Measurements from ENCODE around the gene CDC37L1.
"Not testable (repeated sequence)": the region's sequence is repeated elsewhere in the genome, so short reads cannot be mapped to it uniquely, and the experiment has no call there.

Gene CDC37L1

DNA sequence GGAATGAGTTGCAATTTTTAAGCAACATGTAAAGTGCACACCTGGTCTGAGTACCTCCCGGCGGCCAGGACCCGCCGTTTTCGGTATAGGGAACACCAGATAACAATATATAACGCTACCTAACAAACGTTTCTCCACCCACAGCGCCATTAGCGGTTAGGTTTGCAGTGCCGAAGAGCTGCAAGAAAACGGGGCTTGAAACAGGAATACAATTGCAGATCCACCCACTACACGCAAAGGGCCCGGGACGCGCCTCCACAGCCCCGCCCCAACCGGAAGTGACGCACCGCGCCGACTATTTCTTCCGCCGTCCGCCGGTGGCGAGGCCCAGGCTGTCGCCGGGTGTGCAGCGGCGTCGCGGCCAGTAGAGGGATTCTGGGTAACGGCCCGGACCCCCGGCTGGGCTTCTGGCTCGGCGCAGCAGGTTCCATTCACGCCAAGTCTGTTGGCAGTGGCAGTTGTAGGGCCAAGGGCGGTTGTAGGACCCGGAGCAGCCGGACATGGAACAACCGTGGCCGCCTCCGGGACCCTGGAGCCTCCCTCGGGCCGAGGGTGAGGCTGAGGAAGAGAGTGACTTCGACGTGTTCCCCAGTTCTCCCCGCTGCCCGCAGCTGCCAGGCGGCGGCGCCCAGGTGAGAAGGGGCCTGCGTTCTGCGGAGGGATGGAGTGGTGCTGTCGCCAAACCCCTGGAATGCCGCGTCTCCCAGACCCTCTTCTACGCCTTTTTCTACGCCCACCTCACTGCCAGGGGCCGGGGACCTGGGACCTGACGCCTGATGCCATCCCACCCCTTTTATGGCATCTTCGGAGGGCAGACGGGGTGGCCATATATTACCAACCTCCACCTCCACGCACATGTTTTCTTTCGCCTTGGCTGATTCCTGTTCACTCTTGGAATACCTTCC, at the start of gene CDC37L1:
Gene CDC37L1, plus strand, starts transcription at position 302 of the 905 bp plus-strand sequence. Its CDS starts 199 bp downstream, at position 501.
- peak; percentile 93 for DNase-seq

DNA sequence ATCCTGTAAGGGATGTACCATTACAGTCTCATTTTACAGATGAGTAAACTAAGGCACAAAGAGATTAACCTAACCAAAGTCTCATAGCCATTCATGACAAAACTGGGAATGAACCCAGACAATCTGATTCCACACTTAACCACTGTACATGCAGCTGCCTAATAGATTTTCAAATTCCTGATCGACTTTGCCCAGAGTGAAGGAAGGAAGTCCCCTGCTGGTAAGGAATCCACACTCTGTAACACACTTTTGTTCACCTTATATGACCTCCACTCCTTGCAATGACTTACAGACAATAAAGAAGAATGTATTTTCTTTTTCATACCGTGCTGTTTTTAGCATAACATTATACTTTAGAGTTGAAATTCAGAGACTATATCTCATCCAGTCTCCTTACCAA, 48.5 kb upstream of the CDC37L1 start:
- no peak for DNase-seq

DNA sequence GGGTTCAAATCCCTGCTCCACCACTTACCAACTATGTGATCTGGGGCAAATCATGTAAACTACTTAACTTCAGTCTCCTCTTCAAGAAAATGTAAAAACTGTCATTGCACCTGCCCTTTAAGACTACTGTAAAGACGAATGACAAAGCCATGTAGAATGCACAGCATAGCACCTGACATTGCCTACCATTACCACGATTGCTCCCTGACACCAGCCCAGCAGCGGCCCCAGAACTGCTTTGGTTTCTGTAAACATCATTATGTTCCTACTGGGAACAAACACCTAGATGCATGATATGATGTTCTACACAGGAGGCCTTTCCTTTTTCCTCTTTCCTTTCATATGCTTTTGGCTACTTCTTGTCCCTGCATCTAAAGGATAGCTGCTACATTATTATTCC, 40.4 kb upstream of the CDC37L1 start:
- DNase-seq = no peak

DNA sequence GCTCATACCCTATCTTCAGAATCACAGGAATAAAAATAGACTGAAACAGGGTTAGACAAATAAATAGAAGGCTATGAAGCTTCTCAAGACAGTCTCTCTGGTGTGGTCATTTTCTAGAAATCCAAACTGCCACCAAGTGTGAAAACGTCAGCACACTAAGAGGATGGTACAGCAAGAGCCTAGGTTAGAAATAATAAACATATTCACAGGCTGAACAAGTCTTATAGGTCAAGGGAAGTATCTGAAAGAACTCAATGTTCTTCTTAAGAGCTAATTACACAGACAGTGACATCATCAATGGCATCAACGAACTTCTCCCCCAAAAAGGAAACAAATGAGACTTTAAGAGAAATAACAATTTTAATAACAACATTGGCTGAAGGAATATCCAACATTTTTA, 39.9 kb upstream of the CDC37L1 start:
- DNase-seq = no peak

DNA sequence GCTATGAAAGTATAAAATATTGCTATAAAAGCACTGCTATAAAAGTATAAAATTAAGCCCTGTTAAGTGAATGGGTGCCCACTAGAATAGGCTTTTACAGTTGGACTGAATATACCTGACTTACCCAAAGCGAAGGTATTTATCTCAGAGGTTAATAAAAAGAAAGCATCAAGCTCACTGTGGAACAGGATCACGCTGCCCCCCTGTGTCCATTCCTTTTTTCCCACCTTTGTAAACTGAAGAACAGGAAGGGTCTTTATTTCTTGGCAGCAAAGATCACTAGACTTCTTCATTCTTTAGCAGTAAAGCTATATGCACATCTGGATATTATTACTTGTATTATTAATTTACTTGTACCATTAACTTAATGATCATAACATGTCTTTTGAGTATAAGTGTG, 39.3 kb upstream of the CDC37L1 start:
- peak; percentile 13 for DNase-seq

DNA sequence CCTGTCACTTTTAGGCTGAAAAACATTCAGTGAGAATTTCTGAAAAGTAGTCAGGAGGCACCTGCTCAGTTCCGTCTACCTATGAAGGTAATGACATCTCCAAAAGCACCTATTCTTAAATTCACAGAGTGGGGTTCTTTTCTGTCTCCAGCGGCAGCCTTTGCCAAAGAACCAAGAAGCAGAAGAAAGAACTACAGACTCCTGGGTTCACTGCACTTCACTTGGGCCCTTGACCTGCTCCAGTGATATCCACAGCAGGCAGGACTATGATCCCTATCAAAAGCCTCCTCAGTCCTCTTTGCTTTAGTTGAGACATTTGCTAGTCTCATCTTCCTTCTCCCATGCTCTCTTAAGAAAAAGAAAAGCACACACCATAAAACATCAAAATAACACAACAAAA, 37.0 kb upstream of the CDC37L1 start:
- DNase-seq = no peak

DNA sequence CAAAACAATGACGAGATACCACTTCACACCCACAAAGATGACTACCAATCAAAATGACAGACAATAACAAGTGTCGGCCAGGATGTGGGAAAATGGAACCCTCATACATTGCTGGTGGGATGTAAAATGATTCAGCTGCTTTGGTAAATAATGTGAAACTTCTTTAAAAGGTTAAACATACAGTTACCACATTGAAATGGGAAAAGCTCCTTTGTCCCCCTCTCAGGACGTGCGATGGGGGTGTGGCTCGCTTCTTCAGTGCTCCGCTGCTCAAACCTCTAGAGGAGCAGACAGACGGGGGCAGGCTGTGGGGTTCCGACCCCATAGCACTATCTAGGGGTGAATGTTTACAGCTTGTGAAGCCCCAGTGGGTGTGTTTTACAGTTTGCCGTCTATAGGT, 25.3 kb upstream of the CDC37L1 start:
- DNase-seq = no peak

DNA sequence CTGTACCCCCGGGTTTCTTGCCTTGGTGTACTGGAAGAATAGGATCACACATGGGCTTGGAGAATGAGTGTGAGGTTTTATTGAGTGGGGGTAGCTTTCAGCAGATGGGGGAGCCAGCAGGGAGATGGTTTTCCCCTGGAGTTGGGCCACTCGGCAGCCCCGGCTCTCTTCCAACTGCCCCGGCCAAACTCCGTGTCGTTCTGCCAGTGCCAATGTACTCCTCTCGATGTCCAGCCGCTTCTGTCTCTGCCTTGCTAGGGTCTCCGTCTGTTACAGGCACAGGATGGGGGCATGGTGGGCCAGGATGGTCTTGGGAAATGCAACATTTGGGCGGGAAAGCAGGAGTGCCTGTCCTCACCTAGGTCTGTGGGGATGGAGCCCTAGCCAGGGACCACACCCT, 24.8 kb upstream of the CDC37L1 start:
- no peak for DNase-seq

DNA sequence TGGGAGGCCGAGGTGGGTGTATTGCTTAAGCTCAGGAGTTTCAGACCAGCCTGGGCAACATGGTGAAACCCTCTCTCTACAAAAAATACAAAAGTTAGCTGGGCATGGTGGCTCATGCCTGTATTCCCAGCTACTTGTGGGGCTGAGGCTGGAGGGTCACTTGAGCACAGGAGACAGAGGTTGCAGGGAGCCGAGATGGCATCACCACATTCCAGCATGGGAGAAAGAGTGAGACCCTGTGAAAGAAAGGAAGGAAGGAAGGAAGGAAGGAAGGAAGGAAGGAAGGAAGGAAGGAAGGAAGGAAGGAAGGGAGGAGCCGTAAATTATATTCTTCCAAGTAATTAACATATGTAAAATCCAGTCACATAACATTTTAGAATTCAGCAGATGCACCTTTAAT, 23.2 kb upstream of the CDC37L1 start:
- not testable (repeated sequence) for DNase-seq

DNA sequence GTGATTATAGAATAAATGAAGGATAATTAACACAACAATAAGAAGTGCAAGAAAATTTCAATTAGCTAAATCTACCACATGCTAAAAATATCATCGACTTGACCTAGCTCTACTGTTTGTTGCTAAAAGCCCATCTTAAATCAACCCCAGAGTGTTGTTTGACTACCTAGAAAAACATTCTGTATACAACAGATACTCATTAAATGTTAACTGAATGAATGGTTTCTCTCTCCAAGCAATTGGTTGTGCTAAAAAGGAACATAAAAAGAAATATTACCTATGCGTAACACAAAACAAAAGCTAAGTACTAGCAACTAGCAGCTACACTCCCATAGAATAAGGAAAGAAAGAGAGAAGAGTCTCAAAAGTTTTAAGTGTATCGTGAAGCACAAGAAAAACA, 22.7 kb upstream of the CDC37L1 start:
- no peak for DNase-seq

DNA sequence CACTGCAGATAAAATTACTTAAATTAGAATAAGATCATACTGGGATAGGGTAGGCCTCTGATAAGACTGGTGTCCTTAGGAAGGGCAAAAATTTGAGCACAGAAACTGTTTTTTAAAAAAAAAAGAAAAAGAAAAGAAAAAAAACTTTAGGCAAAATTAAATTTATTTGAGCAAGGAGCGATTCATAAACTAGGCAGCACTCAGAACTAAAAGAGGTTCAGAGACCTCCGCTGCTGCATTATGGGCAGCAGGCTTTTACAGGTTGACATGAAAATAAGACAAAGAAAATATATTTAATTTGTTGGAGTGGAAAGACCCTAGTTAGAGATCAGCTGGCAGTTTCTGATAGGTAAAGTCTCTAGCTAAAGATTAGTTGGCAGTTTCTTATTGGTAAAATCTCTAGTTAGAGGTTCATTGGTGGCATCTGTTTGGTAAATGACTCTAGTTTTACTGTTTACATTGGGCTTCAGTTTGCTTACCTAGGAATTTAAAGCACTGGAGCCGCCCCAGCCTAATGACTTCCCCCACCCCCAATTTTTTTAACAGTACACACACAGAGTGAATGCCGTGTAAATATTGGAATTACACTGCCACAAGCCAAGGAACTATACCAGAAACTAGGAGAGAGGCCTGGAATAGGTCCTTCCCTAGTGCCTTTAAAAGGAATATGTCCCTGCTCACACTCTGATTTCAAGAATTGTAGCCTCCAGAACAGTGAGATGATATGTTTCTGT, 21.8 kb upstream of the CDC37L1 start:
- no peak for DNase-seq

DNA sequence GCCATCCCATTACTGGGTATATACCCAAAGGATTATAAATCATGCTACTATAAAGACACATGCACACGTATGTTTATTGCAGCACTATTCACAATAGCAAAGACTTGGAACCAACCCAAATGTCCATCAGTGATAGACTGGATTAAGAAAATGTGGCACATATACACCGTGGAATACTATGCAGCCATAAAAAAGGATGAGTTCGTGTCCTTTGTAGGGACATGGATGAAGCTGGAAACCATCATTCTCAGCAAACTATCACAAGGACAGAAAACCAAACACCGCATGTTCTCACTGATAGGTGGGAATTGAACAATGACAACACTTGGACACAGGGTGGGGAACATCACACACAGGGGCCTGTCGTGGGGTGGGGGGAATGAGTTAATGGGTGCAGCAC, 18.7 kb upstream of the CDC37L1 start:
- DNase-seq = not testable (repeated sequence)

DNA sequence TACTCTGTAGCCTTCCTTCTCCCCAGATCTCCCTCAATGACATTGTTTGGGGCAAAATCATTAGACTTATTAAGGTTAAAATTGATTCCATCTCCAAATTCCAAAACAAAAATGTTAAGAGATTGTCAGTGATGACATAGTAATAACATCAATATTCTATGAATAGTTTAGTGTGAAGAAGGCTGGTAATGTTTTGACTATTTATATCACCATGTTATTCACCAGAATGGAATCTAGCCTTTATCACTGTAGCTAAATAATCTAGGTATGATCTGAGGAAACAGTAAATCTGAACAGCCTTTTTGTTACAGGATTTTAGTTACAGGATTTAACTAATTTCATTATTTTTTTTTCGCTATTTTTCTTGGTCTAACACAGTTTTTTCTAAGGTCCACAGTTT, 18.2 kb upstream of the CDC37L1 start:
- no peak for DNase-seq

DNA sequence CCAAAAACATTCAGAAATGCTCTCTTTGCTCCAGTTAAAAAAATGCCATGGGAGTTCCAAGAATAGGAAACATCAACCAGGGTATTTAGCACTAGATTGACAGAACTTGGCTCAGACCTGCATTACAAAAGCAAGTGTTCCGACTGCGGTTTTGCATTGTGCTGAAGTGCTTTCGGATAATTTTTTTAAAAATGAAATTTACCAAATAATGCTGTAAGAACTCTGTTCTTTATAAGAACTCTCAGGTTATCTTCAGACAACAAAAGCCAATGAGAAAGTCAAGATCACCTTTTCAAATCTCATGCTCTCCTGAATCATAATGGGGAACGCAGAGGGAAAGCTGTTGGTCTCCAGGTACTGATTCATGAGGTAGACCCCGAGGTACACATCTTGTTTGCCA, 17.8 kb upstream of the CDC37L1 start:
- DNase-seq = no peak

DNA sequence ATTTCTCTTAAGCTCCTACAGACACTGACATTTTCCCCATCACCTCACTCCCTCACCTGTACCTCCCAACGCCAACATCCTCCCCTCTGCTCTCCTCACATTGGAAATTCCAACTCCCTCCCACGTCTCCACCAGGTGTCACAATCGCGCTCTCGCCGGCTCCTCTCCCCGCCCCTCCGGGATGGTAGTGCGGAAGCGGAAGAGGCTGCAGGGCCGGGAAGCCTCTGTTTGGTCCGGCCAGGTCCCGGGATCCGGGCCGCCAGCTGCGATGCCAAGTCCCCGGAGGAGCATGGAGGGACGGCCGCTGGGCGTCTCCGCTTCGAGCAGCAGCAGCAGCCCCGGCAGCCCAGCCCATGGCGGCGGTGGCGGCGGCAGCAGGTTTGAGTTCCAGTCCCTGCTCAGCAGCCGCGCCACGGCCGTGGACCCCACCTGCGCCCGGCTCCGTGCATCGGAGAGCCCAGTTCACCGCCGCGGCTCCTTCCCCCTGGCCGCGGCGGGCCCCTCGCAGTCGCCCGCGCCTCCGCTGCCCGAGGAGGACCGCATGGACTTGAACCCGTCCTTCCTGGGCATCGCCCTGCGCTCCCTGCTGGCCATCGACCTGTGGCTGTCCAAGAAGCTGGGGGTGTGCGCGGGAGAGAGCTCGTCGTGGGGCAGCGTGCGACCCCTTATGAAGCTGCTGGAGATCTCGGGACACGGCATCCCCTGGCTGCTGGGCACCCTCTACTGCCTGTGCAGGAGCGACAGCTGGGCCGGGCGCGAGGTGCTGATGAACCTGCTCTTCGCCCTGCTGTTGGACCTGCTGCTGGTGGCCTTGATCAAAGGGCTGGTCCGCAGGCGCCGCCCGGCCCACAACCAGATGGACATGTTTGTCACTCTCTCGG, 17.0 kb upstream of the CDC37L1 start, which contains the start of gene PLPP6:
Gene PLPP6, plus strand, starts transcription at position 187 of the 881 bp plus-strand sequence. Its CDS starts 82 bp downstream, at position 269.
- DNase-seq = peak; percentile 68

DNA sequence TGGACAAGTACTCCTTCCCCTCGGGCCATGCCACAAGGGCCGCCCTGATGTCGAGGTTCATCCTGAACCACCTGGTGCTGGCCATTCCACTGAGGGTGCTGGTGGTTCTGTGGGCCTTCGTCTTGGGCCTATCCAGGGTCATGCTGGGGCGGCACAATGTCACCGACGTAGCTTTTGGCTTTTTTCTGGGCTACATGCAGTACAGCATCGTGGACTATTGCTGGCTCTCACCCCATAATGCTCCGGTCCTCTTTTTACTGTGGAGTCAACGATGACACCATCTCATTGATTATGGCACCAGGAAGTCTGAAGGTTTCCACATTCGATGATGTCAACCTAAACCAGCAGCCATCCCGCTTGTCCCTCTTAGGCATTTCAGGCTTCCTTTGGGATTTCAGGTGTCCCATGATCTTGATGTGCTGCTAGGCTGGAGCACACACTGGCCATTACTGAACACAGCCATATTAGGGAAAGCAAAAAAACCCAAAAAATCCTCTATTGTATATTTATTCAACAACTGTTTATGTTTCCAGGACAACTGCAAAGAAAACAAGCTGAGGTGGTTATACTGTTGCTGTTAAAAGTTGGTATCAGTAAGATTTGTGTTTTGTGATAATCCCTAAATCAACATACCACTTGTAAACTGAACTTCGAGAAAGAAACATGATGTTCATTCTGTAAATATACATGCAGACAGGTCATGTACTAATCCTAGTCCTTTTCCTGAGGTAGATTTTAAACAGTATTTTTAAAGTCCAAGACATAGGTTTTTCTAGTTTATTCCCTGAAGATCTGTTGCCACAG, 16.2 kb upstream of the CDC37L1 start:
- DNase-seq = no peak

DNA sequence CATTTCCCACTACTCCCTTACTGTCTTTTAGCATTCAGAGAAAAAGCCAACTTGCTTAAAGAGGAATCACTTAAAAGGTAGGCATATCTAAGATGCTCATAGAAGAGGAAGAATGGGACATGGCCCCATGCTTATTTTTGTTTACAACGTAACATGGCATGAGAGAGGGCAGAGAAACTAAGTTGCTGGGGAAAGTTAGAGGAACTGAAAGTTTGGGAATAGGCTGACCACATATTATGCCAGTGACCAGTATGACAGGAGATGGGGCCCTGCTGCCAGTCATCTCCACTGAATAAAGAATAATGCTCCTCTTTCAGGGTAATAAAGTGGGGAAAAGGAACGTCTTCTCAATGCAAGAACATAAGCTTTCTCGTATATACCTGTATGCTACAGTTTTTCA, 15.4 kb upstream of the CDC37L1 start:
- no peak for DNase-seq

DNA sequence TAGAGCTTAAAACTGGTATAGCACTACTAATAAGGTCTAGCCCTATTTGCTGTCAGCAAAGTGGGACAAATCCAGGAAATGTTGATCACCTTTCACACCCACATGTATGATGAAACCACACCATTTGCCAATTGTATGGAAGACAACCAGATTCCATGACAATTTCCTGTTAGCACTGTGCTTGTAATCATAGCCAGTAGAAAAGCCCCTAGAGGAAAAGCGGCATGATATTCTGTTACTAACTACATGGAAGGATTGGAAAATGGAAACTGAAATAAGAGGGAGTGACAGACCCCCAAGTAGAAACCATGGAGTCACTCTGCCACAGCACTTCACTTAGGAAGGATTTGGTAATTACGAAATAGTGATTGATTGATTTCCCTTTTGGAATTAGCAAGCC, 14.0 kb upstream of the CDC37L1 start:
- no peak for DNase-seq

DNA sequence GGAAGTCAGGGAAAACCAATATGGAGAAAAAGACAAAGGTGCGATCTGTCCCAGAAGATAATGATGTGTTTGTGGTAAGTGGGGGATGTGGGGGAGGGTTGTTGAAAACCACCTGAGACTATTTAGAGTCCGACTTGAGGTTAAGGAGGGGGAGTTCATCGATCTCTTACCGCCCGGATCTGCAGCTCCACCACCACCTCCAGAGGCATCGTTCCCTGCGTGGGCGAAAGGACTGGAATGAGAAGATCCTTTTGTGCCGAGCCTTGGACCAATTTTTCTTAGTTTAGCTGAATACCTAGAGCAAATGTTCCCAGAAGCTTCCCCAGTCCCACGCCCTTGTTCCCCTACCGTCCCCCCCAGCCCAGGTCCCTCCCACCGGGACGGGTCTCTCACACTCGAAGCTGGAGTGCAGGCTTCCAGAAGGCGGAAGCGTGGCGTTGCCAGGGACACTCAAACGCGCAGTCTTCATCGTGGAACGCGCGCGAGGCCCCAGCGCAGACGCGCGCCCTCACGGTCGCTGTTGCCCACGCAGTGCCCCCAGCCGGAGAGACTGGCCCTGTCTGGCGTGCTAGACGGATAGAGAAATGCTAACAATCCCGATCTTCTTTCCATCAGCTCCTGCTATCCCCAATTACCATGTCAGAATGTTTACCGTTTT, 13.2 kb upstream of the CDC37L1 start, which contains the start of gene SPATA6L:
Gene SPATA6L, minus strand, starts transcription at position 439 of the 658 bp plus-strand sequence. Its CDS starts 230 bp downstream, at position 209.
- peak; percentile 23 for DNase-seq

DNA sequence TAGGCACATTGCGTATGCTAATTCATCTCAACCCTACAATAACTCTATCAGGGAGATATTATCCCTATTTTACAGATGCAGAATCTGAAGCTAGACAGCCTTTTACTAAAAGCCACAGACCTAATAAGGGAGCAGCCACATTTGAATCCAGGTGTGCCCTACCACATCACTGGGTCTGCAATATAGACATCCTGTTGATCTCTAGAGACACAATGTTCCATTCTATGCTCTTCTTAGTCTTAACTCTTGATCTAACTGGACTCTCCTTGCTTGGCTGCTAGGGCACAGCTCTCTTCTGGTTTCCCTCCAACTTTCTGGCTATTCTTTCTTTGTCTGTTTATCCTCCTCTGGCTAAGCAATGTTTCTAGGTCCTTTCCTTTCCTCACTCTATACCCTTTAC, 11.7 kb upstream of the CDC37L1 start:
- DNase-seq = no peak

DNA sequence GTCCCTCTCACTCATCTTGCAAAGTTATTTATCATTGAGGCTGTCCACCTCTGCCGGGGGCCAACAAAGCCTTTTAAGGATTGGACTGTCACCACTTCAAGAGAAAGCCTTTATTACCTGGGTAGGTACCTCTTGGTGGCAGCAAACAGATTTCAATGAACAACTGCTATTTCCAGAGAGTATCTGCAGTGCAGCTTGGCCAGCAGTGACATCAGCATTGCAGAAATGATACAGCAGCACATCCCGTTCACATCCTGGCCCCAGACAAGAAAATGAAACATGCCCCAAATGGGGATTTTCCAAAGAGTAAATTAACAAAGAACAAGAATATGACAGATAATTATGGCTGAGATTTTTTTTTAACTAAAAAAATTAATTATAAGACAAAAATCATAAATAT, 10.8 kb upstream of the CDC37L1 start:
- no peak for DNase-seq

All from NCI-H1694 (cell line).